NCI-H526 (cell line): ENCODE data around the gene UTRN.

ENCODE experiments used
- DNase-seq, 2 experiments: peaks; one replicate each; lab custom pipeline; 2025; lab: John Stamatoyannopoulos, UW

Gene UTRN

DNA sequence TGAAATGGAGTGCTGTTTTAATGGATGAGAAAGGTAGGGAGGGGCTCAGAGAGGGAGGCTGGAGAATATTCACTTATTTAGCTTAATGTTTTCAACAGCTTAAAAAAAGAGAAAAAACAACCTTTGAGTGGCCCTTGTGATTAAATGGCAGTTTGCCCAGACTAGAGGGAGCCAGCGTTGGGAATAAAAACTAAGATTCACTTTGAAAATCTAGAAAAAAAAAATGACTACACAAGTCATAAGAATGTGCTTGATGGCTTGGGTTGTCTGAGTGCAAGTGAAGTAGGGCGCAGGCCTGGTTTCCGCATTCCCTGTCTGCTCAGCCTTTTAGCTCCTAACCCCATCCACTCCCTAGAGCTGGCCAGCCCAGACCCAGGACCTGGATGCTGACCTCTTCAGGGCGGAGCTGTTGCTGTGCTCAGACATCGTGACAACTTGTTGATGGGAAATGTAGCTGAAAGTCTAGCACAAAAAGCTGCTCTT is 28.9 kb downstream of the UTRN start:
- DNase-seq = no peak

DNA sequence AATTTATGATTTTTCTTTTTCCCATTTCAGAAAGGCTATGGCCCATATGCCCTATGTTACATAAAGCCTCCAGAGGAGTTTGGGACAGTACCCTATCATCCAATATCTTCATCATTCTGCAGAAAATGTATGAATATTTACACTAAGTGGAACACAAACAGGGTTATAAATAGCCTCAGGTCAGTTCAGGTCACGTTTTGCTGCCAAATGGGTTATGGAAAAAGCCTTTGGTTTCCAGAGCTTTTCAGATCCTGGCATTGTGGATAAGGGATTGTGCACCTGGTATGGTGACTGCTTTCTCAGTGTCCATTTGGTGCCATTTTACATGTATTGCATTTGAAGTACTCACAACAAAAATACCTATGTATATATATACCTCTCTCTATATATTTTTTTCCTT is 29.4 kb downstream of the UTRN start:
- no peak for DNase-seq

DNA sequence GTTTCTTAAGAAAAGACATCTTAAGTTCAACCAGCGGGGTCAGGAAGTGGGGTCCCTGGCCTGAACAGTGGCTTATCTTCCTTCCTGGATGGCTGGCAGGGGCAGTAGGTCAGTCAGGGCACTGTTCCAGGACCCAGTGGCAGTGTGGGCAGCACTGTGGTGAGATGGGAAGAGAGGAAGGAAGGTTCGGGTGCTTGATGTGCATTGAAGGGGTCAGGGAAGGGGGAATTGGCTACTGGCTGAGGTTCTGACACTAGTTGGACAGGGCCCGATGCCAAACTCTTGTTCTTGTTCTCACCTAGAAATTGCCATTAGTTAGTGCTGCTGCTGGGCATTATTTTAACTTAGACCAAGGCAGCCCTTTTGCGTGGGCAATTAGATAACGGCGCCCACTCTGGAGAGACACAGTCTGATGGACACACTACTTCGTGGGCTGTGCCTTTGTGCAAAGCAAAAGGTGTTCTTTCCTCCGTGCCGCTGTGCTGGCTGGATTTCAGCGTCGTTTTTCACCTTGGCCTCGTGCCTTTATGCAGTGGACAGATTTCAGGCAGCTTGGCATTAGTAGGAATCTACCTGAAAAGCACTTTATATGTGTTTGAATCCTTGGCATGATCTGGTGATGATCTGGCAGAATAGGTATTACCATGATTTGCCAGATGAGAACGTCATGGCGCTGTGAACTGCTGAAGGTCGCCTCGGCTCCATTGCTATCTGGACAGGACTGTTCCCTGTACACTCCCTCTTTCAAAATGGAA is 30.3 kb downstream of the UTRN start:
- DNase-seq = no peak

DNA sequence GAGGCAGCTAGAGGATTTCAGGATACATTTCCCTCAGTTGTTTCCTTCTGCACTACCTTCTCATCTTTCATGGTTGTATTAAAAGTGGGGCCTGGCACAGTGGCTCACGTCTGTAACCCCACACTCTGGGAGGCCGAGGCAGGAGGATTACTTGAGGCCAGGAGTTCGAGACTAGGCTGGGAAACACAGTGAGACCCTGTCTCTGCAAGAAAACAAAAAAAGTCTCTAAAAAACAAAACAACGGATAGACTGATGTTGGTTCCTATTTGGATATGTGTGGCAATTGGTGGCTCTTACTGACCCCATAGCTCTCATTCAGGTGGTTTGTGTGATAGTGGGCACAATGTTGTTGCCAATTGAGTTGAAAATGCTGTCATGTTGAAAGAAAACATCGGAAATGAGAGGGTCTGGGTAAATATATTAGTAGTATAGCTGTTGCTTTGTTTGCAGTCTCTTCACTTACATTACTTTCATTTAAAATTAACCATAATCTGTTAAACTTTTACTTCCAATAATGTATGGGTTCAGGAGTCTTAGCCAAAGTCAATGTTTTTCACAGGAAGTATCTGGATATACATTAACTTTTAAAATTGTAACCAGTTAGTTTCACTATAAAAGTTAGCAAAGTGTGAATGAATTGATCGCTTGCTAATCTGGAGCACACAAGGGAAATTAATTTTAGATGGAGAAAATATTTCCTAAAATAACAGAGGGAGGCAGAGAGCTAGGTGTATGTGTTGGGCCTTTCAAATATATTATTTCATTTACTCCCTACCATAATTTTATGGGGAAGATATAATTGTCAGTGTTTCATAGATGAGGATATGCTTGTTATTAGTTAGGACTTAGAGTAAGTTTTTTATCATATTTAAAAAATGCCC is 31.1 kb downstream of the UTRN start:
- no peak for DNase-seq

DNA sequence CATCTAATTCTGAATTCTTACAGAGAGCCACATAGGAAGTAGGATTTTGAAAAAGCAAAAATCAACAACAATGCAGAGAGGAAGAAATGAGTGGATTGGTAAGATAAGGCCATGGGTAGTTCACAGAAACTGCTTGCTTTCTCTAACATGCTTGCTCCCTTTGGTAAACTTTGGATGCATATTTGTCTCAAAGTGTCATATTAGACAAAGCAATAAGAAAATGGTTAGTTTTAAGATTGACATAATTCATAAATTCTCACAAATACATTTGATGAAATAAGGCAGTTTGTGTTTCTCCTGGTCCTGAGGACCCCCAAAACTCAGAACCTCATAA is 31.7 kb downstream of the UTRN start:
- no peak for DNase-seq

DNA sequence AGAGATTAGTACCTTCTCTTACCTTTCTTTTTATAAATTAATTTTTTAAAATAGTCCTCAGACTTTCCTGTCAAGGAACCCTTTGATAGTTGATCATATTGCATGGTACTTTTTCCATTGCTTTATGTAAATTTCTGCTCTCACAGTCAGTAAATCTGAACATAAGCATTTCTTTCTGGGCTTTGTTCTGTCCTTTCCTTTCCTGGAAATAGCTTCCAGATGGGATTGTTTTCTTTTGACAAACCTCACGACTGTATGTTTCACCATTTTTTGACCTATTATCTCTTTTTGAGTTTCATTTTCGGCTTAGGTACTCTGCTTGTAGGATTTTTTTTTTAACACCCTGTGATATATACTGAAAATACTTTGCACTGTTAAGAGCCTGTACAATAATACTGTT is 32.6 kb downstream of the UTRN start:
- no peak for DNase-seq

DNA sequence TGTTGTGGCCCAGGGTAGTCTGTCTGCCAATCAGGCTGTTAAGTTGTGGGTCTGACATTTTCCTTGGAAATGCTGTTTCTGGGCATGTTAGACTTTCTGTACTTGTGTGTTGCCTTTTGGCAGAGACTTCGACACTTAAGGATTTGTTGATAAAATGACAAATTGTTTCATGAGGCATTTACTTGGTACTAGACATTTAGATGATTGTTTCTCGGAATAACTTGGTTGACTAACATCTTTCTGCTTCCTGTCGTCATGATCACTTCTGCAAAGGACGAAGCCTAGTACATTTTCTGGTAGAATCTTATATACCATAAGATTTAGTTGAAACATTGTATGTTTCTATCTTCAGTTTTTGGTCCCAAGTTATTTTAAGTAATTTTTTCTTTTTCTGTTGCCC is 34.1 kb downstream of the UTRN start:
- no peak for DNase-seq

DNA sequence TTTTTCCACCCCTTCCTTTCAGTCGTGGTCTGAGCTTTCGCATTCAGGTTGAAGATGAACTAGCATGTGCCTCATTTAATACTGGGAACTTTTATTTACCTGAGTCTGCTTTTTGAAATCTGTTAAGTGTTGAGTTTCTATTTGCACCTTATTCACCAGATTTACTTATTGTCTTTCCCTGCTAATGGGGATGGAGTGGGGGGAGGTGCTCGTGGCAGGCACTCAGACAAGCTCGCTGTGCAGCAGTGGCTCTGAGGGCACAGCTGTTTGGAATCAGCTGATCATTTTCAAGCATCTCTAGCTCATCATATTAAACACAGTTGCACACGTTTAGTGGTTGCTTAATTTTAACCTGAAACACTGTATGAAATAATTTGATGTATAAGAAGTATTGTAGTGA is 35.6 kb downstream of the UTRN start:
- DNase-seq = no peak

DNA sequence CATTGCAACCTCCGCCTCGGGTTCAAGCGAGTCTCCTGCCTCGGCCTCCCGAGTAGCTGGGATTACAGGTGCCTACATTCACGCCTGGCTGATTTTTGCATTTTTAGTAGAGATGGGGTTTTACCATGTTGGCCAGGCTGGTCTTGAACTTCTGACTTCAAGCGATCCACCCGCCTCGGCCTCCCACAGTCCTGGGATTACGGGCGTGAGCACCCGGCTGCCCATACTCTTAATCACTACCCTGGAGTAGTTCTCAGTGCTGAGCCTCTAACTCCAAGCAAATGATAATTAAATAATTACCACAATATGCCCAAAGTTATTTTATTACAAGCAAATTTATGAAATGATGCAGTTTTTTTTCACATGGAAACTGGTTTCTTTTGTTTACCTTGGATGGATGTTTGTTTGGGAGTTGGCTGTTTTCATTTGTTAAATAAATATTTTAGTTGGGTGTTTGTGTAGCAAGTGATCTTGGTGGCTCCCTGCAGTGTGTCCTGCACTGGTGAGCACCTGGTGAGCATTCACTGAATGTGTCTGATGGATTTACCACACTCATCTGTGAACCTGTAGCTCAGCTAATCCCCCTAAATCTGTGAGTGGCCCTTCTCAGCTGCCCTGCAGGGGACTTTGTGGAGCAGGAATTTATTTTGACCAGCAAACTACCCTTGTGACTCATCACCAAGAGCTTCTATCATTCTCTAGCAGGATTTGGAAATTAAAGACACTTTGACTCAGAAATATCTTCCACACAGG is 36.9 kb downstream of the UTRN start:
- no peak for DNase-seq

DNA sequence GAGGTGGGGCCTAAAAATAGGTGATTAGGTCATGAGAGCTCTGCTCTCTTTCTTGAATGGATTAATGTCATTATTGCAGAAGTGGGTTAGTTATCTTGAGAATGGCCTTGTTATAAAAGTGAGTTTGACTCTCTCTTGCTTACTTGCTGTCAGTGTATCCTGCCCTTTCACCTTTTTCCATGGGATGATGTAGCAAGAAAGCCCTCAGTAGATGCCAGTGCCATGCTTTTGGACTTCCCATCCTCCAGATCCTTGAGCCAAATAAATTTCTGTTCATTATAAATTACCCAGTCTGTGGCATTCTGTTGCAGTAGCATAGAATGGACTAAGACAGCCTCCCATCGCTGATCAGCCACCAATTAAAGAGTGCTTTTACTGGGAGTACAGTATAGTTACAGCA is 40.1 kb downstream of the UTRN start:
- no peak for DNase-seq

DNA sequence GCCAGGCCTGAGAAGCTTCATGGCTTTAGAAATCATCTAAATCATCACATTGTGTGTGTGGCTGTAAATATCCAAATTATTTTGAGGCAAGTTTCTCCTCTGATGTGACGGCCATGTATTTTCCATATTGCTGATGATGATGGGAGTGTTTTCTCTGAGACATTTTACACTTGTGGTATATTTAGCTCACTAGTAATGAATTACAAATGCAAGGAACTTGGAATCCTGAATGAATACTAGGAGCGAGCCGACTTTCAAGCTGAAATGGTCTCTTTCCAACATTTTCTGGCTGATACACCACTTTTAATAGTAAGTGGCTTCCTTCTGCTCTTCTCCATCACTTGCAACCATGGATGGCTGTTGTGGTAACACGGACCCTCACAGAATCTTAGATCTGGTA is 41.3 kb downstream of the UTRN start:
- no peak for DNase-seq

DNA sequence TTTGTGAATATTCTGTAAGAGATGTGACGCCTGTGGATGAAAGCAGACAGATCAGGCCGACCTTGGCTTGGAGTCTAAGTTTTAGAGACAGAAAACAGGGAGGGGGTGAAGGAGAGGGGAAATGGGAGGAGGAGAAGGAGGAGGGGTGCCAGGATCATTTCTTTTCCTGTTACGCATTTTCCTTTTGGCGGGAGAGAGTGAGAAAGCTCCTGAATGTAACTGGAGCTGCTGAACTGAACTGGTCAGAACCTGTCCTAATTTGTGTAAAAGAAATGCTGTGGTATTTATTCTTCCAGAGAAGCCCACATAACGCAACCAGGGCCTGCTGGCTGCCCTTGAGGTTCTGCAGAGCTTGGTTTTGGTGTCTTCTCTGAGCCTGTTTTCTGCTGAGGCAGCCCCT is 41.9 kb downstream of the UTRN start:
- peak; percentile 55 to 60 for DNase-seq

DNA sequence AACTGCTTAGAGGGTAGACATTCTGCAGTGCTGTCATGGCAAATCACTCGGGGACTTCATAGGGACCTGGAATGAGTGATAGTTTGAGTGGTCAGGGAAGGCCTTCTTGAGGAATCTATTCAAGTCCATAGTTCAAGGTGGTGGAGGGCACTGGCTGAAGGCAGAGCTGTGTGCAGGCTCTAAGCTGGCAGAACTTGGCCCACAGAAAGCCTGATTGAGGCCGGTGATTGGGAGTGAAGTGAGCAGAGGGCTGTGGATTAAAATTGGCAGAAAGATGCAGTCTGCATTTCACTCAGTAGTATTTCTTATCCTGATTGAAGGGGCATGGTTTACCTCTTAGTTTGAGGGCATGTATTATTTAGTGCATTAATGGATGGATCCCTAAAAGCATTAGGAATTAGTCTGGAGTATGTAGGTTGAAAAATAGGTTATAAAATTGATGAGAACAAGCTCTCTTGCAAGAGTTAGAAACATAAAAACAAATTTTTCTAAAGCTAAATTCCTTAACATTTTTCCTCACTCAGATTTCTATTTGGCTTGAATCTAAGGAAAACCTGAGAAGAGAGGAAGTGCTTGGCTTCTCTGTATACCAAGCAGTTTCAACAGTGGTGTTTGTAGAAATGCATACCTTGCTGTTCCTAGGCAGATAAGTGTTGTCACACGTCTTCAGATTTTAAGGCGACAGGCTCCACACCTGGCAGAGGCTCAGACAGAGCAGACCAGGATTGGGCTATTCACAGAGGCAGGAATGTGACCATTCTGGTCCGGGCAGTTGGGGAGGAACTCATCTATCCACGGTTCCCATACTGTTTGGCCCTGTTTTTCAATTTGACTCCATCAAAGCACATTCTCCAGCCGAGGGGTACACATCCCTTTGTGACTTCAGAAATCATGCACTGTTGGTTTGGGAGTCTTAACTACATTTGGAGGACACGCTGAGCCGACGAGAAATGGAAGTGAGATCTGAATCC is 45.2 kb downstream of the UTRN start:
- DNase-seq = peak in 1 of 2 experiments; percentile 3

DNA sequence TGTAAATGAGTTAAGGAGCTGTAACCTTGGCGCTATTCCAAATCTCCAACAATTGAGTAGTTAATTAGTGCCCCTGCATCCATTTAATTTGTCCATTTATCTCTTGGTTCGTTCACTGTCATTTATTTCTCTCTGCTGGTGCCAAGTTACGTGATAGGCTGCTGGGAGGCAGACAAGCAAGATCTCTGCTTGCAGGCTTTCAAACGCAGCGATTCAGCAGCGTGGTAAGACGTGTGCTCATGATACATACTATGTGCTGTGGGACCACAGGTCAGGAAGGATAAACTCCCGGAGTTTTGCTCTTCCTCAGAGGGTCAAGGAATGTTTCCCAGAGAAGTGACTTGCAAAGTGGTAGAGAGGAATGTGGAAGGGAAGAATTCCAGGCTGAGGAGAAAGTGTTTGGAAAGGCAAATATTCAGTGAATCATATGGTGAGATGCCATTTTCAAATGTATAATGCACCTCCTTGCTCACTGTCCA is 46.4 kb downstream of the UTRN start:
- no peak for DNase-seq

DNA sequence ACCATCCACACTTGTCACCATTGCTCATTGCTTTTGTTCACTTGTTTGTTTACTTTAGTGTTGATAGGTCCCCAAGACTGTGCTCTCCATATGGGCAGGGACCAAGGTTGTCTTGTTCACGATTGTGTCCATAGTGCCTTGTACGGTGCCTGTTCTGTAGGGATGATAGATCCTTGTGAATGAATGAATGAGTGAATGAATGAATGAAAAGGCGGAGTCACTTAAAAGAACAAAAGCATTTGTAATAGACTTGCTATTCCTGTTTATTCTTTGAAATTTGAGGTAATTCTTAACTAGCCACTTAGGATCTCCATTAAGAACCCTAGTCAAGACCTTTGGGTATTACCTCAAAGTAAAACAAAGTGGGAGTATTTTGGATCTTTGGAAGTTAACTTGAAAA is 47.0 kb downstream of the UTRN start:
- DNase-seq = no peak

DNA sequence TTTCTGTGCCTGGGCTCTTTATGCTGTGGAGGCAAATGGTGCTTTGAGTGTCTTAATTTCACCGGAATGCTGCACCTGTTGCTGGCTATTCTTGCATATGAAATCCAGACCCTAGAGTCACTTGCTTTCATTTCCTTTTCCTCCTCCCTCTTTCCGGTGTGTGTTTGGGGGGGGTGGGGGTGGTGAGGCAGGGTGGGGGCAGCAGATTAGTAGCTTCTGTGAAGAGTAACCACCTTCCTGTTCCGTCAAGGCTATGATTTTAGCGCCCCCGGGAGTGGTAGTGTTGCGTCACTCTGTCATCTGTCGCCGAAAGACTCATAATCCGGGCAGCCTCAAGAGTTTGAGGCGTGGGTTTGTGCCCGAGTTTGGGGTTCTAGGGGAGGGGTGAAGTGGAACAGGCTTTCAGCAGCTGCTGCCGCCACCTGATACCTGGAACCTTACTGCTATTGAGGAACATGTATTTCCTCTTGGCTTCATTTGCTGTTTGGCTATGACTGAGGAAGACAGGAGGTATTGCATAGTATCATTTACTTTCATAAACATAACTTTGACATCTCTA is 49.1 kb downstream of the UTRN start:
- DNase-seq = no peak
